GM20431 (cell line): ENCODE measurements around the gene SAP30BP.

Source experiments
- in situ Hi-C: fragments of 300-500 bp; cut with MseI, MboI; formaldehyde crosslinking; loops from one replicate; pipeline ENCODE4 v1.15.0; 2020; ENCODE audit warnings: low sequenced_read_pairs; ENCODE audit not compliant: unreplicated experiment

The SAP30BP gene

DNA sequence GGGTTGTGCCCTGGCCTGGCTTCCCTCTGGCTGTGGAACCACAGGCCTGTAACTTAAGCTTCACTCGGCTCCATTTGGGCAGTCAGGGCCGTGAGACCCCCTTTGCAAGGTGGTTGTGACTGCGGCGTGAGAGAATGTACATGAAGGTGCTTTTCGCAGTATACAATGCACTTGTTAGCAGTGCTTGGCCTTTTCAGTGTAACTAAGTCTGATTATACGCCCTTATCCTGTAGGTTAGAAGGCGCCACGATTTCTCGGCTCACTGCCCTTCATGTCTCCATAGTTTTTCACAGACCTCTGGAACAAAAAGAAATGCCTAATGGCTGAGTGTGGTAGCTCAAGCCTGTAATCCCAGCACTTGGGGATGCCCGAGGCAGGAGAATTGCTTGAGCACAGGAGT is 13.3 kb downstream of the SAP30BP start:
- in situ Hi-C loops: no loop called here

DNA sequence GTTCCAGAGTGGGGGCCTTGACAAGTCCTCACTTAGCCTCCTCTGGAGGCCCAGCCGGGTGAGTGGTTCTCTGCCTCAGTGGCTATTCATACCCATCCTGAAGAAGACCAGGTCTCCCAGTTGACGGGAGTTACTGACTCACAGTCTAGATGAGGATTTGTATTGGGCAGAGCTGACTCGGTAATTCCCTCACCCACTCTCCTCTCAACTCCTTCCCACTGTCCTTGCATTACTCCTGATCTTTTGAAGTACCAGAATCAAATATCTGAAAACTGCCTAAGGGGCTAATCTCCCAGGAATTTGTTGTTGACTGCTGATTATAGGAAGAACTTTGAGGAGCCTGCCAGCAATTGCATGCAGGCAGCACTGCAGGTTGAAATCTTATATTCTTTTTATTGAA is 14.2 kb downstream of the SAP30BP start:
- in situ Hi-C loops: no loop called here

DNA sequence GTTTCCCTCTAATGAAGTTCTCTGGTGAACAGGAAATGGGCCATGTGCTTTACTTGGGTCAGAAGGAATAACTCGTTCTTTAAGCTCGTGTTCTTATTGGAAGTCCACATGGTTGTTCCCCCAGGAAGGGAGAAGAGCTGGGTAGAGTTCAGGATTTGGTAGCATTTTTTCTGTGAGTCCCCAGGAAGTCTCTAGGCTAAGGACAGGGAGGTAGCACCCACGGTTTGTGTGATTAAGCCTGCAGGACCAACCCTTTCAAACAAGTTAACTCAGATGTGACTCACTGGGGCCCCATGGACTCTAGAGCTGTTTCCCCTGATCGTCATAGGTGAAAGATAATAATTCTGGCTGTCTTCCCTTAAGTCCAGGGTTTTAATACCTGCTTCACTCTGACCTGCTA is 16.4 kb downstream of the SAP30BP start:
- in situ Hi-C loops: no loop called here

DNA sequence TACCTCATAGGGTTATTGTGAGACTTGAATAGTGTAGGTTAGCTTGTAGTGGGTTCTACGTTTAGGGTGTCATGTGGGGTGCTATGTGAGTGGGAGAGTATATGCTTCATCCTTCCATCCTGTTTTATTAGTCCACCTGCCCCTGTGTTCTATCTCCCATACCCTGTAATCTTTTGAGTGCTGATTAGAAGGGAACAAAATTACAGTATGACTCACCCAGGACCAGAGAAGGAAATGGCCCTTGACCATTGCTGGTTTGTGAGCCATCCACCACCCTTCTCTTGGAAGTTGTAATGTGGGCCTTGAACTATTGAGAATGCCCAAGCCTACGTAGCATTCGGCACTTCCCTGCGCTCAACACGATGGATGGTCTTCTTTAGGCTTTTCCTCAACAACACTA is 17.1 kb downstream of the SAP30BP start:
- in situ Hi-C loops: no loop called here

DNA sequence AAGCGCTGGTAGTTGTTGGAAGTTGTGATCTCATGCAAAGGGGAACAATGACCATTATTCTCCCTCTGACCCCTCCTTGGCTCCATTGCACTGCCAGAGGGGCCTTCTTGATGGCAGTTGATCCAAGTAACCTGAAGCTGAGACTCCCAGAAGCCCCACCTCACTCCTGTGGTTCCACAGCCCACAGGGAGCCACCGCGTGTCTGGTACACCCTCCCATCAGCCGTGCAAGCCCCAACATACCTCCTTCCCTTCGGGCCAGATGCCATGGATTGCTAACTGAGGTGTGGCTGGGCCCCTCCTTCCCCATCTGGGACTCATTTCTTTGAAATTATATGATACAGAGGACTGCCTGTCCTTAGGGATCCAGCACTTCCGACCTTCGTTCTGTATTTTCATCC is 17.8 kb downstream of the SAP30BP start:
- in situ Hi-C loops: no loop called here

DNA sequence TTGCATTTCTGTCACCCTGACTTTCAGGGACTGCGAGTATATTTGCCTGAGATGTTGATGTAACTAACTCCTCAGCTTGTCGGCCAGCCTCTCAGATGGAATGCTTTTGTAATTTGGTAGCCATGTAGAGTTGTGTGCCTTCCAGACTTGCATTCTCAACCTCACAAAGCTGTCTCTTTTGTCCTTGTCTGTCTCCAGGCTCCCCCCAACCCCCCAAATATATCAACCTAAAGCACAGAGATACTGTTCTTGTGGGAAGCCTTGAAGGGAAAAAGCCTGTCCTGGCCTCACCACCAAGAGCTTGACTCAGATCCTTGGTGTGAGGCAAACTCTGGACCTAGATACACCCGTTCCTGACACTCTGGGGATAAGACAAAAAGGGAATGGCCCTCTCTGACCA is 18.4 kb downstream of the SAP30BP start:
- in situ Hi-C loops: no loop called here

DNA sequence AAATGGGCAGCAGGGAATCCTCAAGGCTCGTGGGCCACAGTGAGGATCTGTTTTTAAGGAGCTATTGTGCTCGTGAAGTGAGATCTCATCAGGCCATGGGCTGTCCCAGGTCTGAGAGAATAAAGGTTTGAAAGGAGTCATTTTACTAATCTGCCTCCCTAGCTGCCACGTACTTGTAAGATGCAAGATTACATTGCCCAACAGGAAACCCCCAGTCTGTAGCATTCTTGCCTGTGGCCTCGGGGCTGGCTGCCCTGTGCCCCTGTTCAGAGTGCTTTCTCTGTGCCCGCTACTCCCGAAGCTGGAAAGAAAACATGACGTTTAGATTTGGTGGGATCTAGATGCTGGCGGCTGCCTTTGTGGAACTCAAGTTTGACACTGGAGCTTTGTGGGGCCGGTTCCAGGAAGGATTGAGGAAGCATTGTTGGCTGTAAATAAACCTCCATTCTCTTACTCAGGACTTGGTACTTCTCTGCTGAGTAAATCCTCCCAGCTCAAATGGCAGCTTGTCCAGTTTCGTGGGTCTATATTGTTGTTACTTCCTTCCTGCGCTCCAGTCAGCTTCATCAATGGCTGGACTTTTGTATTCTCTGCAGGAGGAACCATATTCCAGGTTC is 21.2 kb downstream of the SAP30BP start:
- in situ Hi-C loops: no loop called here

DNA sequence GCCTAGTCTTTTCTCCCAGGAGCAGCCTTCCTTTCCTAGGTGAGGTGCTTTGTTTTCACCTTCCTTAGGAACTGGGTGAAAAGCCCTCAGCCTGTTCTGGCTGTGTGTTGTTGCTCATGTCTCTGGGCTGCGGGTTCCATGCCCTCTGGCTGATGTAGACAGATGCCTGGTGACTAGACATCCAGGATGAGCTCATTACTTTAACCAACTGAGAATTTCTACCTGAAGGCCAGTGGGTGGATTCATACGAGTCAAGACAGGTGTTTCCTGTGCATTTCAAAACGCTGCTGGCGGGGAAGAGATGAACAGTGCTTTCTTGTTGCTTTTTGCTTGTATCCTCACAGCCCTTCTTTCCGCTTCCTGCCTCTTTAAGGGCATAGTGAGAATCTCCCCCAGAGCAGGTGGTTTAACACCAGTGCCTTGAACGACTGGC is 22.3 kb downstream of the SAP30BP start:
- in situ Hi-C loops: no loop called here

DNA sequence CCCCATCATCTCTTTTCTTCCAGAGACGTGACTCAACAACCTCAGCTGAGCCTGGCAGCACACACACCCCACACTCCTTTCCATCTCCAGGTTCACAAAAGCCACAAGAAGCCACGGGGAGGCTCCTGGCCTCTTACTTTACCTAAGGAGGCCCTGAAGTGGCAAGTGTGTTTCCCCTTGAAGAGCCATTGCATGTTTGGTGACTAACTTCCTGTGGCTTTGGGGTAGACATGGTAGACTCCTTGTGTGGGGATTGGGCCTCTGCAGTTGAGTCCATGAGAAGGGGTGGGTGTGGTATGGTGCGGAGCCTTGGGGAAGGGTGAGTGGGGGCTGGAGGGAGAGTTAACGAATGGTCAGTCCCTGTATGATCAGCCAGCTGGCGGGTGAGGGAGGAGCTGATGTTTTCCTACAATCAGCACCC is 24.2 kb downstream of the SAP30BP start:
- in situ Hi-C loops: no loop called here

DNA sequence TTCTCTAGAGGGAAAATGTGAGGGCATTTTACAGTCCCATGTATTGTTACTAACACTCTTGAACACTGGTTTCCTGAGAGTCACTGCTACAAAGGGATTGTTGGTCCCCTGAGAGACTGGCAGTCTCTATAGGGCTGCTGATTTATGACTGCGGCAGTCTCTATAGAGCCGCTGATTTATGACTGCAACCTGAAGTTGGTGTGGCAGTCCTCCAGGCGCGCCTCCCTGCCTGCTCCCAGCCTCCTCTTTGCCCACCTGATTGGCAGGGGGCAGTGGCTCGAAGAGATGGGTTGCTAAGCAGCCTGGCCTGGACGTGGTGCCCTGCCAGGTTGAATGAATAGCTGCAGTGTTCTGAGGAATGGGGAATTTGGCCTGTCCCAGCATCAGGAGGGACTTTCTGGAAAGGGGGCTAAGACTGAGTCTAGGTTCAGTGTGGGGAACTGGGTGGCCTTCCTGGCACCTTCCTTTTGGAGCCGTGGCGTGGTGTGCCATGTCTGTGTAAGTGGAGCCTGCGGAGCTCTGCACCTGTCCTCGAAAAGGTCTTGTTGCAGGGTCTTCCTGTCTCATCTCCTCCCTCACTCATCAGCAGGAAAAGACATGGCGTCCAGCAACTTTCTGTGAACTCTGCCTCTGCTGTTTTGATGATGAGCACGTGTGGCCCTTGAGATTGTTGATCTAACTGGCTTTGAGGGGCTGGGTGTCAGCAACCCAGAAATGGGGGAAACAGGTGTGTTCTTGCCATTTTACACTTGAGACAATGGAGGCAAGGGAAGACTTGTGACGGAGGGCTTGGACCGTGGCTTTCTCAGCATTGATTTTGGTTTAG is 24.9 kb downstream of the SAP30BP start:
- in situ Hi-C loops: no loop called here

DNA sequence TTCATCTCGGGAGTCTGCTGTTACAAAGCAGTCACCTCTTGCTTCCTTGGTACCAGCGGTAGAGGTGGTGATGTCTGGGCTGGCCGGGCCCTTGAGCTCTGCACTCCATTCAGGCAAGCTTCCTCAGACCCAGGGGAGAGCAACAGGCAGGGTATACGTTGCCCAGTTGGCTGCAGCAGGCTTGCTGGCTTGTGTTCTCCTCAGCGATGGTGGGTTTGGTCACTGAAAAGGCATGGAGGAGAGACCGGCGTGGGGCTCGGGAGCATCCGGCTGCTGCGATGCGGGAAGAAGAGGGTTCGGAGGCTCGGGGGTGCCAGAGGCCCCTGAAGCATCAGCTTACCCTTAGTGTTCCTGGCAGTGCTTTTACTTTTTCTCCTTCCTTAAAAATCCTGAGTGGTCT is 25.8 kb downstream of the SAP30BP start:
- in situ Hi-C loops: no loop called here

DNA sequence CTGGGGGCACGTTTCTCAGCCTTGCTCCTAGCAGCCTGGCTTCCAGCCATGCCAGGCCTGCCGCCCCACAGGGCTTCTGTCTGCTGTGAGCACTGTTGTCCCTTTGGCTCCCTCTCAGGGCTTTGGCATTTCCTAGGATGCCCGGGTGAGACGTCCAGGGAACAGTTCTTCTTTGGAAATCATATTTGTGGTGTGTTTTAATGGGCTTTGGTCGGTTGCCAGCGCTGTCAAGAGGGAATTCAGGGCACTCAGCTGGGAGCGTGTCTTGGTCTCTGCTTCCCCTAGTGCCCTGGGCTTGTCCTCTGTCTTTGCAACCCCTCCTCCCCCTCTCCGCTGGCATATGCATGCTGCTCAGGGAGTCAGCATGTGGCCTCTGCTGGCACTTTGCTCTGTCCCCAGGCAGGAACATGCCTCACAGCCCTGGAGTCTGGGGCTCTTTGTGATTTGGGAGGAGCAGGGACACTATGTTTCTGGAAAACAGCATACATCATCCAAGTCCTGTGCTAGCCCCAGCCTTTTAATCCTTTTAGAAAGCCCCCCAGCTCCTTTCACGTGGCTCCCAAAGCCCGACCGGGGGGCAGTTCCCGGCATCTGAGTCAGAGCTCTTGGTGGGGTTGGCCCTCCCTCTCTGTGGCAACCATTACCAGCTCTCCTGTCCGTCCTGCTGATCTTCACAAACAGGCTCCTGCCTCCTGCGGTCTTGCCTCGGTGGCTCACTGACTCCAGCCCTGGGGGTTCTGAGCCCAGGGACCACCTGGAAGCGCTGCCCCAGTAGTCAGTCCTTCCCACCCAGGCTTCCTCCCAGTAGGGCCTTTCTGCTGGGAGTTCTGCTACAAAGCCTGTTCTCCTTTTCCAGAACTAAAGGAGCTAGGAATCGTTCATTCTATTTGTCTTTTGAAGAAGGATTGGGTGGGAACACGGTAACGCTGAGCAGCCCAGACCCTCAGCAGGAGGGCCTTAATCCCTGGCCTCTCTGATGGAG is 26.7 kb downstream of the SAP30BP start:
- in situ Hi-C loops: no loop called here

DNA sequence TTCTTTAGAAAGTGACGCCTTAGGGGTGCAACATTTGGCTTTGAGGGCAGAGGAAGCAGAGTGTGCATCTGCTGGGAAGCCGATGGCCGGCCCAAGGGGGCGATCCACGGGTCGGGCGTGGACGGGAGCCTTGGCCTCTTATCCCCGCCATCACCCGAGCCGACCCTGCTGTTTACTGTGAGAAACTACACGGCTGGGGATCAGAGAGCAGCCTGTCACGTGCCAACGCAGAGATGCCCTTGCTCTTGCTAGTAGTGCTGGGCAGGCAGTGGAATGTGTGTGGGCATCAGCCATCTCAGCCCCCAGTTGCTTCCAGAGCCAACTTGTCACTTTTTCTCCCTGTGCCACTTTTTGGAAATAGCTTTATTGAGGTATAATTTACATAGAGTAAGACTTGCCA is 27.4 kb downstream of the SAP30BP start:
- in situ Hi-C loops: no loop called here

DNA sequence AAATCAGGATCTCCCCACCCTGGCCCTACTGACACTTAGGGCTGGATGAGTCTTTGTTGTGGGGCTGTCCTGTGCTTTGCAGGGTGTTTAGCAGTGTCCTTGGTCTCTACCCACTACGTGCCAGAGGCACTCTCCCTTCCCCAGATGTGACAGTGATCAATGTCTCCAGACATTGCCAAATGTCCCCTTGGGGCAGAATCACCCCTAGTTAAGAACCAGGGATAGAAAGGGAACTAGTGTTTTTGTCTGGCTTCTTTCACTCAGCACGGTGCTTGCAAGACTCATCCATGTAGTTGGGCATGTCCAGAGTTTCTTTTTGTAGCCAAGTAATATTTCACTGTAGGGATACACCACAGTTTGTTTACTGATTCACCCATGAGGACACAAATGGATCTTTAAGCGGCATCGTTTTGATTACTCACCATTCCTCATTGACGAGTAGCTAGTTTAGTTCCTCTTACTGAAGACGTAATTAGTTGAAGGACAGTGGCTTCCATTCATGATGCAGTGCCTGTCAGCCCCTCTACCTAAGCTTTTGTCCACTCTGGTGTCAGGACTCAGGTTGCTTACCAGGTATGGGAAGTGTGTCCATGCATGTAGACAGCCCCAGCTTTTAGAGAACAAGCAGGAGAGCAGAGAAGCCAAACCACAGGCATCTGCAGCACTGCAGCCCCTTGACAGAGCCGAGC is 28.1 kb downstream of the SAP30BP start:
- in situ Hi-C loops: no loop called here

DNA sequence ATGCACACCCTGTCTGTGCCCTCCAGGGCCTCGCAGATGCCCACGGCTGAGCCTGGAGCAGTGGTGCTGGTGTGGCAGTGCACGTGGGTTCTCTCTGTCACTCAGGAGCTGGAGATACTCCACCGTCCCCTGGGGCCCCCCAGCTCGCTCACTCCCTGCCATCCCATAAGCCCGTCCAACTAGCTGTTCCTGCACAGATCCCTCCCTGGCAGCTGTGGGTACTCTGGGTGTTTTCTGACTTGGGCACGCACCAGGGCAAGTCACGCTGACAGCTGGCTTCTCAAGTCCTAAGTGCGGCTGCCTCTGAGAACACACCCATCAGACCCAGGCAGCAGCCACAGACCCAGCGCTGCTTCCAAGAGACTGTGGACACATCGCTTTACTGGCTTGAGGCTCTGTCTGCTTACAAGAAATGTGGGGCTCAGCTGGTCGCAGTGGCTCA is 28.7 kb downstream of the SAP30BP start:
- in situ Hi-C loops: no loop called here

DNA sequence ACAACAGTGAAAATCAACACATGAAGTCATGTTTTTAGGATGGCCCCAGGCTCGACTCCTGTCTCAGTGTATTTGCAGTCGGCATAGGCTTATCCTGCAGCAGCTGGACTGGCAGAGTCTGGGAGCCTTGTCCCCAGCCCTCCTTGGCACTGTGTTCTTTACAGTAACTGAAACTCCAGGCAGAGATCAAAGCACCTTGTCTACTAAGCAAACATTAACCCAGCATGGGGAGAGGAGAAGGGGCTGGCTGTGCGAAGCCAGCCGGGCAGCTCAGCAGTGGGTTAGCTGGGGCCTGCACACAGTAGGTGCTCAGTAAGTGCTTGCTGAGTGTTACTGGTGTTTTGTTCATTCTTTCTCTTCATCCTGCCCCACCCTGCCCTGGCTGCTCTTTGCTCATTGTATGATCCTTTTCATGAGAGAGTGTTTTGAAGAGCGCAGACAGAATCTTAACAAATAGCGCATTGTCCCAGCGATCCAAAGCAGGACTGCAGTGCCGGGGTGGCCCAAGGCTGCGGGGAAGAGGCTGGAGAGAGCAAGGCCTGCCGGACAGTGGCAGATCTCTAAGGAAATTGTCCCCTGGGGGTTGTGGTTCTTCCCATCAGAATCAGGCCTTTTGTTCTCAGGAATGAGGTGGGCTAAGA is 30.6 kb downstream of the SAP30BP start:
- in situ Hi-C loops: no loop called here

DNA sequence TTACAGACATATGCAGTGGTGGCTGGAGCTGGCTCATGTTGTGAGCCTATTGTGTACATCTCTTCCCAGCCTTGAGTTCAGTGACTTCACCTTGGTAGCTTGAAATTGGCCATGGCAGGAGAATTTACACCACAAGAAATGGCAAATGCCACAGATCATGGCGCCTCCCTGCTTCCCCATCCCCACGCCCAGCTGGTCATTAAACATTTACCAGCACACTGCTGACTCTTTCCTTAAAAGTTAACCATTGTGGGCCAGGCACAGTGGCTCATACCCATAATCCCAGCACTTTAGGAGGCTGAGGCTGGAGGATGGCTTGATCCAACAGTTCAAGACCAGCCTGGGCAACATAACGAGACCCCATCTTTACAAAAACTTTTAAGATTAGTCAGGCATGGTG is 31.5 kb downstream of the SAP30BP start:
- in situ Hi-C loops: no loop called here

DNA sequence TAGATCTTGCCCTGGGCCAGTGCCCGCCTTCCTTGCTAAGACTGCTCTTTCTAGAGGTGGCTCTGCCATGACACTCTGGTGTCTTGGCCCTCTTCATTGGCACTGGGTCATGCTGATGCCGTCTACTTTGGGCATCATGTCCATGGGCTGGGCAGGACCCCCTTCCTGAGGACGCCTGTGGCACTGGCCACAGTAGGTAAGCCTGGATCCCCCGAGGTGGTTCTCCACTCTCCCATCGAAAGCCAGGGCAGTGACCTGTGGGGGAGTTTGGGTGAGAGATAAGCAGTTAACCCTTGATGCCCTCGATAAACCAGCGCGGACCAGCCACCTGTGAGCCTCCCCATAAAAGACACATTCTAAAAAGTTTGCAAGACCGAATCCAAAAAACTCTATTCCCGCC is 34.1 kb downstream of the SAP30BP start:
- in situ Hi-C loops: no loop called here

DNA sequence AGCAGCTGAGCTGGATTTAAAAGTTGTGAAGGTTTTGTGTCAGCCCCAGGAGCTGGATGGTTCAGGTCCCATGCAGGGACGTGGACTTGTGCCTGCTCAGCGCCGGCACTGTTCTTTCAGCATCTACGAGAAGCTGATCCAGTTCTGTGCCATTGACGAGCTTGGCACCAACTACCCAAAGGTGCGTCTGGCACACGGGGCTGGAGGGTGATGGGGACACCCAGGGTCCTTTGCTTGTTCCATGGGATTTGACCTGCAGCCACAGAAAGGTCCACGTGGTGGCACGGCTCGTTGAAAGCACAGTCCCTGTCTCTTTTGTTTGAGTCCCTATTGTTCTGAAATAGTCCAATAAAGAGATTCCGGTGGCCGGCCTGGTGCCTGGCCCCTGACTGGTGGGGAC is 36.1 kb downstream of the SAP30BP start:
- in situ Hi-C loops: no loop called here

DNA sequence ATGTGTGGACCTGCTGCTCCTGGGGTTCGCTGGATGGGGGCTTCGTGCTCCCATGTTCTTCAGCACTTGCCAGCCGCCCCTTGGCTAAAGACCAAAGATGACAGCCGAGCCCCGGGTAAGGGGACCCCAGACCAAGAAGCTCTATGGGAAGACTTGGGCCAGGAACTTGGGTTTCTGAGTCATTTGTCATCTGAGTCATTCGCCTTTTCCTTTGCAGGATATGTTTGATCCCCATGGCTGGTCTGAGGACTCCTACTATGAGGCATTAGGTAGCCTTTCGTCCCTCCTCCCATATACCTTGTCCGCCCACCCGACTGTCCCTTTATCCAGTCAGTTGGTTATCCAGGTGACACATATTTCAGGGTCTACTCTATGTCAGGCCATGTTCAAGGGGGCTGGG is 36.5 kb downstream of the SAP30BP start:
- in situ Hi-C loops: no loop called here
